ENCODE results near the gene GNAS.

GRCh38 chr20:58871533-58872102 is 19.1 kb downstream of the GNAS start:
- no peak for TF ChIP-seq POLR2A (IDR thresholded peaks at IDR 0.05)
- TF ChIP-seq, protein P1, sequence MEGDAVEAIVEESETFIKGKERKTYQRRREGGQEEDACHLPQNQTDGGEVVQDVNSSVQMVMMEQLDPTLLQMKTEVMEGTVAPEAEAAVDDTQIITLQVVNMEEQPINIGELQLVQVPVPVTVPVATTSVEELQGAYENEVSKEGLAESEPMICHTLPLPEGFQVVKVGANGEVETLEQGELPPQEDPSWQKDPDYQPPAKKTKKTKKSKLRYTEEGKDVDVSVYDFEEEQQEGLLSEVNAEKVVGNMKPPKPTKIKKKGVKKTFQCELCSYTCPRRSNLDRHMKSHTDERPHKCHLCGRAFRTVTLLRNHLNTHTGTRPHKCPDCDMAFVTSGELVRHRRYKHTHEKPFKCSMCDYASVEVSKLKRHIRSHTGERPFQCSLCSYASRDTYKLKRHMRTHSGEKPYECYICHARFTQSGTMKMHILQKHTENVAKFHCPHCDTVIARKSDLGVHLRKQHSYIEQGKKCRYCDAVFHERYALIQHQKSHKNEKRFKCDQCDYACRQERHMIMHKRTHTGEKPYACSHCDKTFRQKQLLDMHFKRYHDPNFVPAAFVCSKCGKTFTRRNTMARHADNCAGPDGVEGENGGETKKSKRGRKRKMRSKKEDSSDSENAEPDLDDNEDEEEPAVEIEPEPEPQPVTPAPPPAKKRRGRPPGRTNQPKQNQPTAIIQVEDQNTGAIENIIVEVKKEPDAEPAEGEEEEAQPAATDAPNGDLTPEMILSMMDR (IDR thresholded peaks at IDR 0.05) = no peak
